PFSK-1 (cell line): ENCODE results near the gene GLS.
A peak's percentile ranks its signal among the peaks of the same experiment; 100 is the strongest.

Source experiments
- FOXP2 ChIP-seq: optimal IDR thresholded peaks from 2 replicates; pipeline ENCODE3; 2011; ENCODE audit warnings: borderline replicate concordance, control low read depth, inconsistent platforms; ENCODE audit not compliant: insufficient read depth; ENCODE audit errors: extremely low read length, extremely low read depth
- POLR2AphosphoS5 ChIP-seq: IDR thresholded peaks from 2 replicates; pipeline ENCODE4 v1.6.1; 2012; ENCODE audit warnings: low read depth, mild to moderate bottlenecking, control low read depth, low read length, moderate library complexity
- SIN3A ChIP-seq: IDR thresholded peaks from 2 replicates; pipeline ENCODE4 v1.6.1; 2012; ENCODE audit warnings: mild to moderate bottlenecking, low read length, moderate library complexity, borderline replicate concordance; ENCODE audit not compliant: insufficient read depth
- TAF1 ChIP-seq: IDR thresholded peaks from 2 replicates; pipeline ENCODE4 v1.6.1; 2012; ENCODE audit warnings: low read length, control low read depth, borderline replicate concordance; ENCODE audit not compliant: insufficient read depth
- TF ChIP-seq, protein P1 (sequence below), 2 experiments: IDR thresholded peaks; 2 replicates each; pipeline versions ENCODE4 v1.6.1 to v1.8.0; 2011 to 2012; ENCODE audit warnings: low read depth in 2 of 2, low read length in 2 of 2, control low read depth in 1 of 2, inconsistent platforms in 1 of 2, mild to moderate bottlenecking in 1 of 2, moderate library complexity in 1 of 2; ENCODE audit not compliant: insufficient read depth in 1 of 2

GLS gene

GRCh38 chr2:191013682-191013931, 133.0 kb downstream of the GLS start:
- TF ChIP-seq FOXP2 (no peak), SIN3A (no peak; the same call in 1 of the 2 replicates), POLR2AphosphoS5 (no peak), TAF1 (no peak)
- TF ChIP-seq, protein P1, sequence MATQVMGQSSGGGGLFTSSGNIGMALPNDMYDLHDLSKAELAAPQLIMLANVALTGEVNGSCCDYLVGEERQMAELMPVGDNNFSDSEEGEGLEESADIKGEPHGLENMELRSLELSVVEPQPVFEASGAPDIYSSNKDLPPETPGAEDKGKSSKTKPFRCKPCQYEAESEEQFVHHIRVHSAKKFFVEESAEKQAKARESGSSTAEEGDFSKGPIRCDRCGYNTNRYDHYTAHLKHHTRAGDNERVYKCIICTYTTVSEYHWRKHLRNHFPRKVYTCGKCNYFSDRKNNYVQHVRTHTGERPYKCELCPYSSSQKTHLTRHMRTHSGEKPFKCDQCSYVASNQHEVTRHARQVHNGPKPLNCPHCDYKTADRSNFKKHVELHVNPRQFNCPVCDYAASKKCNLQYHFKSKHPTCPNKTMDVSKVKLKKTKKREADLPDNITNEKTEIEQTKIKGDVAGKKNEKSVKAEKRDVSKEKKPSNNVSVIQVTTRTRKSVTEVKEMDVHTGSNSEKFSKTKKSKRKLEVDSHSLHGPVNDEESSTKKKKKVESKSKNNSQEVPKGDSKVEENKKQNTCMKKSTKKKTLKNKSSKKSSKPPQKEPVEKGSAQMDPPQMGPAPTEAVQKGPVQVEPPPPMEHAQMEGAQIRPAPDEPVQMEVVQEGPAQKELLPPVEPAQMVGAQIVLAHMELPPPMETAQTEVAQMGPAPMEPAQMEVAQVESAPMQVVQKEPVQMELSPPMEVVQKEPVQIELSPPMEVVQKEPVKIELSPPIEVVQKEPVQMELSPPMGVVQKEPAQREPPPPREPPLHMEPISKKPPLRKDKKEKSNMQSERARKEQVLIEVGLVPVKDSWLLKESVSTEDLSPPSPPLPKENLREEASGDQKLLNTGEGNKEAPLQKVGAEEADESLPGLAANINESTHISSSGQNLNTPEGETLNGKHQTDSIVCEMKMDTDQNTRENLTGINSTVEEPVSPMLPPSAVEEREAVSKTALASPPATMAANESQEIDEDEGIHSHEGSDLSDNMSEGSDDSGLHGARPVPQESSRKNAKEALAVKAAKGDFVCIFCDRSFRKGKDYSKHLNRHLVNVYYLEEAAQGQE (IDR thresholded peaks at IDR 0.05; ENCODE audit: insufficient read depth in 1 of 2, low read depth in 2 of 2, low read length in 2 of 2), result no peak

GRCh38 chr2:191013932-191014652, 133.5 kb downstream of the GLS start, which contains the start of gene STAT1:
Gene STAT1, minus strand, starts transcription at chr2:191014171. Its CDS starts 4,168 bp downstream, at chr2:191010003.
- TF ChIP-seq FOXP2 (peak; percentile 97), POLR2AphosphoS5 (peak; percentile 94), TAF1 (peak; percentile 63; the same call in 1 of the 2 replicates), SIN3A (peak; percentile 97)
- TF ChIP-seq, protein P1 (IDR thresholded peaks at IDR 0.05; ENCODE audit: insufficient read depth in 1 of 2, low read depth in 2 of 2, low read length in 2 of 2), result peak in 1 of 2 experiments; percentile 47; a peak in 1 of 4 replicates

- TF ChIP-seq FOXP2, result no peak
- TF ChIP-seq, protein P1 (IDR thresholded peaks at IDR 0.05; ENCODE audit: insufficient read depth in 1 of 2, low read depth in 2 of 2, low read length in 2 of 2), result no peak
- no peak for TF ChIP-seq SIN3A
- TF ChIP-seq TAF1, result no peak
- TF ChIP-seq POLR2AphosphoS5, result no peak
Observed at GRCh38 chr2:191014653-191015020, 134.0 kb downstream of the GLS start.
